CD14-positive monocyte (primary cell): ENCODE results near the gene SMURF2. TPM values are rescaled to one million over a fixed set of nuclear protein-coding genes. Genes with fewer than 3 reads are reported as not detected.

Experiments used
- DNase-seq, 3 donors: peaks; one replicate each; pipeline ENCODE4 v3.0.0-alpha.2; 2011 to 2022
- H2AFZ ChIP-seq: 2 replicates; pipeline ENCODE4 v1.6.0; 2012; ENCODE audit warnings: mild to moderate bottlenecking, low read depth, low read length, inconsistent platforms; ENCODE audit not compliant: insufficient read depth, poor library complexity, severe bottlenecking
- H3K27ac ChIP-seq, 2 donors: 1 replicate in 1 of 2; 2 replicates in 1 of 2; pipeline ENCODE4 v1.5.1; 2012 to 2013; ENCODE audit warnings: low read length in 2 of 2, control low read depth in 1 of 2, inconsistent platforms in 1 of 2, low read depth in 1 of 2, mild to moderate bottlenecking in 1 of 2
- H3K27me3 ChIP-seq, 2 donors: one replicate each; pipeline versions ENCODE4 v1.6.0 to v1.6.1; 2011 to 2013; ENCODE audit warnings: low read length in 2 of 2; ENCODE audit not compliant: control insufficient read depth in 2 of 2, insufficient read depth in 2 of 2
- H3K36me3 ChIP-seq, 2 donors: replicated peaks in 1 of 2; 1 replicate in 1 of 2; 2 replicates in 1 of 2; pipeline versions ENCODE4 v1.5.1 to v1.6.1; 2012 to 2013; ENCODE audit warnings: low read length in 2 of 2, control low read depth in 1 of 2, inconsistent platforms in 1 of 2, mild to moderate bottlenecking in 1 of 2; ENCODE audit not compliant: insufficient read depth in 2 of 2, control insufficient read depth in 1 of 2
- H3K4me1 ChIP-seq, 2 donors: 1 replicate in 1 of 2; 2 replicates in 1 of 2; pipeline versions ENCODE4 v1.5.1 to v1.6.1; 2012 to 2013; ENCODE audit warnings: low read length in 2 of 2, control low read depth in 1 of 2, inconsistent platforms in 1 of 2, mild to moderate bottlenecking in 1 of 2, moderate library complexity in 1 of 2; ENCODE audit not compliant: insufficient read depth in 2 of 2, control insufficient read depth in 1 of 2
- H3K4me2 ChIP-seq: replicated peaks from 2 replicates; pipeline ENCODE3; 2012; ENCODE audit warnings: low read length, moderate library complexity, mild to moderate bottlenecking; ENCODE audit not compliant: poor library complexity, severe bottlenecking; ENCODE audit errors: extremely low read depth
- H3K4me3 ChIP-seq, 3 experiments: fragments of 200-600 bp in 1 of 3; sonication (generic) in 1 of 3; replicated peaks in 1 of 3; 1 replicate in 2 of 3; 2 replicates in 1 of 3; pipeline ENCODE4 v1.5.1; 2011 to 2013; ENCODE audit warnings: low read length in 3 of 3, mild to moderate bottlenecking in 3 of 3, control low read depth in 2 of 3, low read depth in 2 of 3, inconsistent platforms in 1 of 3, moderate library complexity in 1 of 3
- H3K79me2 ChIP-seq: 2 replicates; pipeline ENCODE4 v1.6.0; 2012; ENCODE audit warnings: mild to moderate bottlenecking, control low read depth, inconsistent platforms, low read length, moderate library complexity; ENCODE audit not compliant: insufficient read depth
- H3K9ac ChIP-seq: 2 replicates; pipeline ENCODE4 v1.6.0; 2017; ENCODE audit warnings: low read length, mild to moderate bottlenecking; ENCODE audit not compliant: insufficient read depth, poor library complexity, severe bottlenecking
- H3K9me3 ChIP-seq, 2 donors: replicated peaks in 1 of 2; 1 replicate in 1 of 2; 2 replicates in 1 of 2; pipeline versions ENCODE4 v1.5.1 to v1.6.1; 2012 to 2013; ENCODE audit warnings: low read length in 2 of 2, control low read depth in 1 of 2; ENCODE audit not compliant: control insufficient read depth in 1 of 2, insufficient read depth in 1 of 2
- H4K20me1 ChIP-seq: 2 replicates; pipeline ENCODE4 v1.6.0; 2012; ENCODE audit warnings: mild to moderate bottlenecking, low read length, control low read depth, moderate library complexity; ENCODE audit not compliant: insufficient read depth
- H3K27ac Mint-ChIP-seq, 7 donors: one replicate each; pipeline ENCODE4 v1.8.0; 2020; ENCODE audit warnings: mild to moderate bottlenecking in 7 of 7, mixed read lengths in 7 of 7, moderate library complexity in 6 of 7, inconsistent platforms in 2 of 7
- H3K27me3 Mint-ChIP-seq, 3 donors: one replicate each; pipeline ENCODE4 v1.8.0; 2021 to 2022; ENCODE audit warnings: low read depth in 3 of 3, mild to moderate bottlenecking in 3 of 3, mixed read lengths in 3 of 3, moderate library complexity in 3 of 3, inconsistent platforms in 1 of 3
- H3K36me3 Mint-ChIP-seq, 2 donors: one replicate each; pipeline ENCODE4 v1.8.0; 2020; ENCODE audit warnings: mixed read lengths in 2 of 2, inconsistent platforms in 1 of 2, mild to moderate bottlenecking in 1 of 2
- H3K4me1 Mint-ChIP-seq: one replicate; pipeline ENCODE4 v1.8.0; 2020; ENCODE audit warnings: mild to moderate bottlenecking, mixed read lengths
- H3K4me3 Mint-ChIP-seq, 2 donors: one replicate each; pipeline ENCODE4 v1.8.0; 2020; ENCODE audit warnings: mild to moderate bottlenecking in 2 of 2, mixed read lengths in 2 of 2, moderate library complexity in 1 of 2
- H3K9me3 Mint-ChIP-seq, 7 donors: one replicate each; pipeline ENCODE4 v1.8.0; 2020 to 2022; ENCODE audit warnings: mixed read lengths in 7 of 7, mild to moderate bottlenecking in 6 of 7, moderate library complexity in 6 of 7, inconsistent platforms in 2 of 7
- WGBS: methylation state at CpG from one replicate; pipeline ENCODE4 v1.1.5; 2013; ENCODE audit warnings: missing lambda C conversion rate; ENCODE audit not compliant: insufficient coverage; 5-methylcytosine and 5-hydroxymethylcytosine counted together
- intact Hi-C, 2 donors: fragments of 100-400 bp; cut with micrococcal nuclease; formaldehyde crosslinking; loops; one replicate each; pipeline versions ENCODE4 v1.15.0 to v1.15.1; 2023
- polyA plus RNA-seq, 3 donors: library from polyadenylated mRNA; depleted of rRNA in 1 of 3; unstranded in 2 of 3; stranded (reverse) in 1 of 3; fragments of 300-500 nt in 2 of 3; fragments of >200 nt in 1 of 3; fragmentation: Illumina TruSeq in 2 of 3; gene quantifications; 1 replicate in 2 of 3; 2 replicates in 1 of 3; pipeline ENCODE4 v1.2.3, GENCODE V29; 2012 to 2021
- TF ChIP-seq, protein P1 (sequence below): fragments of 200-600 bp; IDR thresholded peaks from one replicate; pipeline ENCODE4 v1.8.0; 2022; ENCODE audit warnings: antibody characterized with exemption, mild to moderate bottlenecking

The SMURF2 gene
- polyA plus RNA-seq, 3 donors = 2.2 to 12.9 (median 4.5) TPM

DNA sequence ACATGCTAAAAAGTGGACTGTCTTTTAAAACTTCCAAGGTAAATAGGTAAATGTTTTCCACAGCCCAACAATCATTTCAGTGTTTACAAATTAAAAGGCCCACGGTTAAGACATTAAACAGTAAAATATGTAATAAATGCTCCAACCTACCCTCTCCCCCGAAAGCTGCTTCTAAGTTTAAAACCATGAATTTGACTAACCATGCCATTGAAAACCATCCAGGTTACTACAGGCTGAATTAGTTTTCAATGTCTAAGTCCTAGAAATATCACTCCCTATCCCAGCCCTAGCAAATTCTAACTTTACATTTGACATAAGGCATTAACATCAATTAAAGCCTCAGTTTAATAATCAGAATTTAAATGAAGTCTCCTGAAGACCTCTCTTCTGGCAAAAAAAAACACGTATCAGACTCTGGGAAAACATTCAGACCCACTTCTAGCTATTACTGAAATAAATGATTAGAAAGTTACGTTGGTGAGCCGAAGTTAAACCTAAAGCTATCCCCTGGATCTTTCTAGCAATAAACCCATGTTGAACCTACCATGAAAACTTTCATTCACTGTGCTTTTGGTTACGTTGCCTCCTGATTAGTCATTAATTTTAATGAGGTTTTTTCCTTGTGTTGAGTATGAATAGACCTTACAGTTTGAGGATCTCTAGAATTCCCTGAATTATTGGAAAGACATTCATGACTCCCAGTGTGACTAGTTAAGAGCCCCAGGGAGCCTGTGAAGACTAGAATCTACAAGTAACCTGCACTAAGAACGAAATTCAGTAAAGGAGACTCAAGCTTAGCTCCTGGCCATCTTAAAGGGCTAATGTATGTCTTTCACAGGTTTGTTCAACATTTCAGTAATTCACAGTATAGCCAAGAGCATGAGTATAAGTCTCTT, 163.6 kb downstream of the SMURF2 start:
- peaks cover 63% of the 10 kb centered on the region for H3K4me1 Mint-ChIP-seq
- Histone ChIP-seq H3K9ac (no peak overlapping the region), H3K79me2 (peaks cover 83% of the 10 kb centered on the region), H2AFZ (no peak overlapping the region), H3K4me1 (peaks cover 31 to 49% of the 10 kb centered on the region in 2 donors), H3K27me3 (no peaks in the 10 kb centered on the region), H3K4me2 (no peak overlapping the region), H3K27ac (peak overlapping the region in 1 of 2 donors; percentile 97), H3K36me3 (peaks cover 54 to 60% of the 10 kb centered on the region in 2 donors), H3K4me3 (no peak overlapping the region), H4K20me1 (peaks cover 64% of the 10 kb centered on the region), H3K9me3 (no peaks in the 10 kb centered on the region)
- intact Hi-C loops = loop anchor here in 1 of 2 donors (10.0 kb wide), 1 partner anchor 194 kb away; no protein-coding TSS in a partner anchor
- H3K4me3 Mint-ChIP-seq = no peak overlapping the region
- no peak for DNase-seq
- TF ChIP-seq, protein P1, sequence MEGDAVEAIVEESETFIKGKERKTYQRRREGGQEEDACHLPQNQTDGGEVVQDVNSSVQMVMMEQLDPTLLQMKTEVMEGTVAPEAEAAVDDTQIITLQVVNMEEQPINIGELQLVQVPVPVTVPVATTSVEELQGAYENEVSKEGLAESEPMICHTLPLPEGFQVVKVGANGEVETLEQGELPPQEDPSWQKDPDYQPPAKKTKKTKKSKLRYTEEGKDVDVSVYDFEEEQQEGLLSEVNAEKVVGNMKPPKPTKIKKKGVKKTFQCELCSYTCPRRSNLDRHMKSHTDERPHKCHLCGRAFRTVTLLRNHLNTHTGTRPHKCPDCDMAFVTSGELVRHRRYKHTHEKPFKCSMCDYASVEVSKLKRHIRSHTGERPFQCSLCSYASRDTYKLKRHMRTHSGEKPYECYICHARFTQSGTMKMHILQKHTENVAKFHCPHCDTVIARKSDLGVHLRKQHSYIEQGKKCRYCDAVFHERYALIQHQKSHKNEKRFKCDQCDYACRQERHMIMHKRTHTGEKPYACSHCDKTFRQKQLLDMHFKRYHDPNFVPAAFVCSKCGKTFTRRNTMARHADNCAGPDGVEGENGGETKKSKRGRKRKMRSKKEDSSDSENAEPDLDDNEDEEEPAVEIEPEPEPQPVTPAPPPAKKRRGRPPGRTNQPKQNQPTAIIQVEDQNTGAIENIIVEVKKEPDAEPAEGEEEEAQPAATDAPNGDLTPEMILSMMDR = no peak
- H3K9me3 Mint-ChIP-seq = peaks cover 0 to 1% (median 0%) of the 10 kb centered on the region in 7 donors
- 100% methylated on average over 2 of the region's 7 CpGs for WGBS
- H3K27ac Mint-ChIP-seq = peak overlapping the region; percentile 50 to 99 (median 97)
- H3K27me3 Mint-ChIP-seq = peaks cover 0 to 2% (median 0%) of the 10 kb centered on the region in 3 donors
- peaks cover 58 to 59% of the 10 kb centered on the region in 2 donors for H3K36me3 Mint-ChIP-seq

DNA sequence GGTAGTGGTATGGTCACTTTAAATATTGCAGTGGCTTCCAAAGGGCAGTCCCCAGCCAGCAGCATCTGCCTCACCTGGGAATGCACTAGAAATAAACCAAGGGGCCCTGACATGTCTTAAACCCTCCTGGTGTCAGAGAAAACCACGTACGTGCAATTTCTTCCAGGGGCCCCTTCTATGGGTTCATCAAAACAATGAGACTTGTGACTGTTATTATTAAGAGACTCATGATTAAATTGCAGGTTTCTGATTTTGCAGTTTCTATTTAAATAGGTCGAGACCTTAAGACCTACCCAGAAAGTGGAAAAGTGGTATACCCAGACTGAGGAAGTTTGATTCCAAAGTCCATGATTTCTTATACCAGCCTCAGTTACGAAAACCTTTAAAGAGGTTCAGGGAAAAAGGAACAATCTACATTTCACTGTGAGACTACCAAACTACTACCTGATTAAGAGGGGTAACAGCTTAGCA, 164.5 kb downstream of the SMURF2 start:
- H3K27me3 ChIP-seq = no peaks in the 10 kb centered on the region
- peaks cover 83% of the 10 kb centered on the region for H3K79me2 ChIP-seq
- H3K4me2 ChIP-seq = peak overlapping the region; percentile 85
- no peak overlapping the region for H2AFZ ChIP-seq
- DNase-seq = peak in 1 of 3 donors; percentile 33
- peaks cover 0 to 2% (median 0%) of the 10 kb centered on the region in 3 donors for H3K27me3 Mint-ChIP-seq
- TF ChIP-seq, protein P1 = peak; percentile 10
- peaks cover 54 to 58% of the 10 kb centered on the region in 2 donors for H3K36me3 Mint-ChIP-seq
- H3K27ac Mint-ChIP-seq = peak overlapping the region; percentile 96 to 99 (median 98)
- peak overlapping the region; percentile 57 to 84 (median 70) for H3K4me3 ChIP-seq
- H3K9ac ChIP-seq = peak overlapping the region; percentile 78
- H3K9me3 ChIP-seq = no peaks in the 10 kb centered on the region
- H3K4me3 Mint-ChIP-seq = peak overlapping the region; percentile 99 to 100
- WGBS = 25% methylated on average over 2 of the region's 4 CpGs
- peaks cover 0 to 1% (median 0%) of the 10 kb centered on the region in 7 donors for H3K9me3 Mint-ChIP-seq
- peaks cover 53 to 54% of the 10 kb centered on the region in 2 donors for H3K36me3 ChIP-seq
- H3K27ac ChIP-seq = peak overlapping the region; percentile 90 to 97
- peaks cover 31 to 40% of the 10 kb centered on the region in 2 donors for H3K4me1 ChIP-seq
- intact Hi-C loops = loop anchor here in 1 of 2 donors (10.0 kb wide), 1 partner anchor 193 kb away; no protein-coding TSS in a partner anchor
- H4K20me1 ChIP-seq = peaks cover 54% of the 10 kb centered on the region
- peaks cover 58% of the 10 kb centered on the region for H3K4me1 Mint-ChIP-seq
